Thoracic aorta (tissue), 2 donors: ENCODE measurements around the gene MAML2. TPM values are rescaled to one million over a fixed set of nuclear protein-coding genes. Genes with fewer than 3 reads are reported as not detected.

Source experiments
- ATAC-seq: fragments of 150-250 bp; one replicate; pipeline ENCODE4 v1.8.0; 2017; ENCODE audit warnings: low read depth; ENCODE audit not compliant: insufficient number of reproducible peaks, low FRiP score
- DNase-seq: peaks from one replicate; pipeline ENCODE4 v3.0.0-alpha.2; 2020; ENCODE audit warnings: low spot score
- H3K27ac ChIP-seq, 2 donors: fragments of 200-600 bp; sonication (generic); 1 replicate in 1 of 2; 2 replicates in 1 of 2; pipeline ENCODE4 v1.5.1; 2016; ENCODE audit warnings: mild to moderate bottlenecking in 2 of 2, moderate library complexity in 2 of 2
- H3K27me3 ChIP-seq: fragments of 200-600 bp; sonication (generic); replicated peaks from 2 replicates; pipeline ENCODE4 v1.6.0; 2016; ENCODE audit warnings: mild to moderate bottlenecking; ENCODE audit not compliant: insufficient read depth
- H3K36me3 ChIP-seq: fragments of 200-600 bp; sonication (generic); one replicate; pipeline ENCODE4 v1.5.1; 2016
- H3K4me1 ChIP-seq, 2 donors: fragments of 200-600 bp; sonication (generic); 1 replicate in 1 of 2; 2 replicates in 1 of 2; pipeline versions ENCODE4 v1.5.1 to v1.6.0; 2016; ENCODE audit warnings: low read depth in 2 of 2, mild to moderate bottlenecking in 1 of 2; ENCODE audit not compliant: control insufficient read depth in 1 of 2
- H3K4me3 ChIP-seq: fragments of 200-600 bp; sonication (generic); 2 replicates; pipeline ENCODE4 v1.5.1; 2016; ENCODE audit warnings: mild to moderate bottlenecking
- H3K9me3 ChIP-seq: fragments of 200-600 bp; sonication (generic); 2 replicates; pipeline ENCODE4 v1.5.1; 2016
- CTCF ChIP-seq: fragments of 200-600 bp; sonication (generic); IDR thresholded peaks from one replicate; pipeline ENCODE4 v1.5.1; 2019; ENCODE audit warnings: antibody characterized with exemption
- total RNA-seq, 2 donors: library from RNA; depleted of rRNA; stranded (reverse); fragments of >200 nt; gene quantifications; one replicate each; pipeline versions ENCODE4 v1.1.0 to v1.2.3, GENCODE V29; 2016

The MAML2 gene
- total RNA-seq, 2 donors from 2014 or later = 23.4 to 29.6 TPM

DNA sequence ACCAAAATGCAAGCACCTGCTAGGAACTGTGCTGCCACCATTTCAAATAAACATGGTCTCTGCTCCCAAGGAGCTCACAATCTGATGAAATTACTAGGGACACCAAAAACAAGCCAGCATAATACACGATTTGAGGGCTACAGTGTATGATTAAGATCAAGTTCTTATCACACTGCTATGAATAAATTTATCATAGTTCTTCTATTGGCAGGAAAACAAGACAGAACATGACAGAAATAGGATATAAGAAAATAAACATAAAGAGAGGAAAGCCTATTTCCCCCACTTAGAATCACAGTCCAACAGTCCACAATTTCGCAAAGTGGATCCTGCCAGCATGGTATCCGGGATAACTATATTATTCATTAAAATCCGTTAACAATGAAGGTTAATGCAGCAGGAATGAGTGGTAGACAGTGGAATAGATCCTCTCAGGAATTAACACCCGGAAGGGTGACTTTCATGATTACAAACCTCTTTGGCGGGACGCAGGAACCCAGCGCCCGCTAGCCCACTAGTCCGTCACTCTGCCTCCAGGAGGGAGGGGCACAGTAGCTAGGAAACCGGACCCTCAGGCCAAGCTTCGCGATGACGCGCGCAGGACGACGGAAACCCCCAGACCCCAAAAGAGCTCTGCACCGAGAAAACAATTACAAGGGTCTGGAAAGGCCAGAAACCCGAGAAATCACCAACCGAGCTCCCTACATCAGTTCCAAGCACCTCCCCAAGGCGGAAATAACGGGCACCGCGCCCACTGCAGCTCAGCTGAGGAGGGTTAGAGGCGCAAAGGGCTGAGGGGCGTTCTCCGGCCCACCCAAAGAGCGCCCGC, 46.1 kb upstream of the MAML2 start:
- no peaks in the 10 kb centered on the region for H3K9me3 ChIP-seq
- peak; percentile 59 for ATAC-seq
- peak; percentile 15 for TF ChIP-seq CTCF
- peak overlapping the region; percentile 98 for H3K4me3 ChIP-seq
- H3K27me3 ChIP-seq = no peaks in the 10 kb centered on the region
- H3K36me3 ChIP-seq = no peaks in the 10 kb centered on the region
- H3K4me1 ChIP-seq = peaks cover 21 to 35% of the 10 kb centered on the region in 2 donors
- no peak for DNase-seq
- H3K27ac ChIP-seq = peak overlapping the region; percentile 73 to 82

DNA sequence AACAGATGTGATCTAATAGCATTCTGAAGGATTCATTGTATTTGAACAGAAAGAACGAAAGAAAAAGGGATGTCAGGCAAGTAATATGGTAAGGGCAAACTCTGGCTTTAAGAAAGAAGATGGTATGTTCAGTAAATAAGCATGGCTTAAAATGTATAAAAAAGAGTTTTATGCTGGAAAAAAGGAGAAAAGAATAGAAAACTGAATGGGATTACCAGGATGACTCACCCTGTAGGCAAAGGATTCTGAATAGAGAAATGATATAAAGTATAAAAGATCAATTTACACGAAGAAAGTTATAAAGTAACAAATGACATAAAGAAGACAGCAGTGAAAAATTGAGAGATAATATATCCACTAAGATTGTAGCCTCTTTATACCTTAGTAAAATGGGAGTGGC, 42.2 kb upstream of the MAML2 start:
- no peak for DNase-seq
- peaks cover 3% of the 10 kb centered on the region for H3K36me3 ChIP-seq
- H3K9me3 ChIP-seq = no peaks in the 10 kb centered on the region
- H3K4me1 ChIP-seq = peaks cover 12 to 20% of the 10 kb centered on the region in 2 donors
- no peak for ATAC-seq
- H3K27ac ChIP-seq = no peak overlapping the region
- TF ChIP-seq CTCF = no peak
- no peaks in the 10 kb centered on the region for H3K27me3 ChIP-seq
- H3K4me3 ChIP-seq = no peak overlapping the region

DNA sequence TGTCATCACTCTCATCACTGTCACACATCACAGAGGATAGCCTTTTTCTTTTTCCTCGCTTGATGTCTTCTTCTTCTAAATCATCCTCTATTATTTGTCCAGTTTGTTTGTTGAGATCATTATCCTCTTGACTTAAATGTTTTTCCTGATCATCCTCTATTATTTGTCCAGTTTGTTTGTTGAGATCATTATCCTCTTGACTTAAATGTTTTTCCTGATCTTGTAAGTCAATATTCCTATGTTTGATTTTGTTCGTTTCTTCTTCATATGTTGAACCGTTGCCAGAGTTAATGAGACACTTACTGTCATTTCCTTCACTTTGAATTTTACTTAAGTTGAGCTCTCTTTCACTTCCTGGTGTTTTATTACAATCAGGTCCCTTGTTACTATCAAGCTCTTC, 41.2 kb upstream of the MAML2 start:
- H3K9me3 ChIP-seq = no peaks in the 10 kb centered on the region
- ATAC-seq = no peak
- no peak overlapping the region for H3K4me3 ChIP-seq
- DNase-seq = no peak
- H3K27ac ChIP-seq = no peak overlapping the region
- H3K4me1 ChIP-seq = peaks cover 12 to 20% of the 10 kb centered on the region in 2 donors
- no peaks in the 10 kb centered on the region for H3K27me3 ChIP-seq
- H3K36me3 ChIP-seq = peaks cover 3% of the 10 kb centered on the region
- TF ChIP-seq CTCF = no peak

DNA sequence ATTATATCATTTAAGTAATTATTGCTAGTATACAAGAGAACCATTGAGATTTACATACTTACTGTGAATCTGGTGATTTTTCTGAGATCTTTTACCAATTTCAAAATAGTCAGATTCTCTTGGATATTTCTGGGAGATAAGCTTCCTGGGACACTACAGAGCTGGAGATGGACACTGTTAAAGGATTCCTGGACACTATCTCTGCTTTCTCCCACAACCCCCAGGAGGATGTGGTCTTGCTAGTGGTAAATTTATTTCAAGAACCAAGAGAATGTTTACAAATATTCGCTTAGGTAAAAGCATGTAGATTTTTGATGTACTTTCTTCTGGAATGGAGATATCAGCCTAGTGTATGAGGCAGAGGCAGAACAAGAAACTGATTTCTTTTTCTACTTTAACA, 33.8 kb upstream of the MAML2 start:
- TF ChIP-seq CTCF = no peak
- H3K9me3 ChIP-seq = no peaks in the 10 kb centered on the region
- H3K4me1 ChIP-seq = no peaks in the 10 kb centered on the region
- DNase-seq (no peak), ATAC-seq (no peak)
- H3K36me3 ChIP-seq = peaks cover 4% of the 10 kb centered on the region
- no peak overlapping the region for H3K27ac ChIP-seq
- no peaks in the 10 kb centered on the region for H3K27me3 ChIP-seq
- no peak overlapping the region for H3K4me3 ChIP-seq

DNA sequence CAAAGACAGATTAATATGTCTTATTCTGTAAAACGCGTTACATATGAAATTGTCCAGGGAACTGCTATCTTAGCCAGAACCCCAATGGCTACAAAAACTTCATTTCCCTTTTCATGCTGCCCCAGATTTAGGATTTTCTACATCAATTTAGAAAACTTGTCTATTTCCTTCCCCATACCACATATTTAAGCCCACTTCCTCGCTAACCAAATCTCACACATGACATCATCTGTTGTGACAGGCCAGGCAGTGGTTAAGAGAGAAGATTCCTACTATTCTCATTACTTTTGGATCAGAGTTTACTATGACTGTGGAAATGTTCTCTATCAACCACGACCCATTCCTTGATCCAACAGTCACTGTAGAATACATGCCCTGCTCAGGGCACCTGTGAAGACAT, 30.8 kb upstream of the MAML2 start:
- no peak for TF ChIP-seq CTCF

More for the DNA sequence above, 30.8 kb upstream of the MAML2 start:
- no peak overlapping the region for H3K27ac ChIP-seq
- DNase-seq (no peak), ATAC-seq (no peak)
- H3K27me3 ChIP-seq = no peaks in the 10 kb centered on the region
- H3K9me3 ChIP-seq = no peaks in the 10 kb centered on the region
- H3K4me1 ChIP-seq = no peaks in the 10 kb centered on the region
- no peak overlapping the region for H3K4me3 ChIP-seq
- peaks cover 14% of the 10 kb centered on the region for H3K36me3 ChIP-seq
